ENCODE measurements around the gene MCUR1.
A peak's percentile ranks its signal among the peaks of the same experiment; 100 is the strongest.
"Not testable (repeated sequence)": the region's sequence is repeated elsewhere in the genome, so short reads cannot be mapped to it uniquely, and the experiment has no call there.

Gene MCUR1

DNA sequence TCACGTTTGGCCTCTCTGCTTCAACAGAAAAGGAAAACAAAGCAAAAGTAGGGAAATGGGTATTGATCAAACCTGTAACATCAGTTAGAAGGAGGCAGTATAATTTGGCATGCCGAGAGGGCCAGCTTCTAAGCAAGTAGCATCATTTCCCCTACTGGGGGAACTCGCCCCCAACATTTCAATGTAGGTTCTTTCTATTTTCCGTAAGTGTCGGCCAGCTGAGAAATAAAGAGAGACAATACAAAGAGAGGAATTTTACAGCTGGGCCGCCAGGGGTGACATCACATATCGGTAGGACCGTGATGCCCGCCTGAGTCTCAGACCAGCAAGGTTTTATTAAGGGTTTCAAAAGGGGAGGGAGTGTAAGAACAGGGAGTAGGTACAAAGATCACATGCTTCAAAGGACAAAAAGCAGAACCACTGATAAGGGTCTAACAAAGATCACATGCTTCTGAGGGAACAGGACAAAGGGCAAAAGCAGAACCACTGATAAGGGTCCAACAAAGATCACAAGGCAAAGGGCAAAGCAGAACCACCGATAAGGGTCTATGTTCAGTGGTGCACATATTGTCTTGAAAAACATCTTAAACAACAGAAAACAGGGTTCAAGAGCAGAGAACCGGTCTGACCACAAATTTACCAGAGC, 14.4 kb upstream of the MCUR1 start:
- not testable (repeated sequence) for DNase-seq

DNA sequence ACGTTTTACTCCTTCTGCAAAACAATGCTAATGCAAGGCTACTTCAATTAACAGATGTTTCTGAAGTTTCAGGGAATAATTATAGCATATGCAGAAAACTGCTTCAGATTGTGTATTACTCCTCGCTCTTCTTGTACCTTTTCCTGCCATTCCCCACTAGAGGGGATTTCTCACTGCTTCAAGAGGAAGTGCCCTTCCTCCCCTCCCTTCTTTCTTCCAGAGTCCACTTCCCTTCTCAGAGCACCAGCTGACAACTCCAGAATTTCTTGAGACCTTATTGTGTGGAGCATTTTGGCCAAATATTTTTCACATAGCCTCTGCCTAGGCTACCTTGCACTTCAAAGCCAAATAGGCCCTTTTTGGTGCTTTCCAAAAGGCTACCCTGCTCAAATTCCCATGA, 12.7 kb upstream of the MCUR1 start:
- DNase-seq = no peak

DNA sequence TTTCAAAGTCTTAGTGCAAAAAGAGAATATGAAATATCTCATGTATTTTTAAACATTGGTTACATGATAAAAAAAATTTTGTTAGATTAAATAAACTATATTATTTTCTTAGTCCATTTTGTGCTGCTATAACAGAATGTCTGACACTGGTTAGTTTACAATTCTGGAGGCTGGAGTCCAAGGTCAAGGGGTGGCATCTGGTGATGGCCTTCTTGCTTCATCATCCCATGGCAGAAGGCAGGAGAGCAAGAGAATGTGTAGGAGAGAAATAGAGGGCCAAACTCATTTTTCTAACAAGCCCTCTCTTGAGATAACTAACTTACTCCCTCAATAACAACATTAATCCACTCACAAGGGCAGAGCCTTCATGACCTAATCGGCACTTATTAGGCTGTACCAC, 11.5 kb upstream of the MCUR1 start:
- DNase-seq = no peak

DNA sequence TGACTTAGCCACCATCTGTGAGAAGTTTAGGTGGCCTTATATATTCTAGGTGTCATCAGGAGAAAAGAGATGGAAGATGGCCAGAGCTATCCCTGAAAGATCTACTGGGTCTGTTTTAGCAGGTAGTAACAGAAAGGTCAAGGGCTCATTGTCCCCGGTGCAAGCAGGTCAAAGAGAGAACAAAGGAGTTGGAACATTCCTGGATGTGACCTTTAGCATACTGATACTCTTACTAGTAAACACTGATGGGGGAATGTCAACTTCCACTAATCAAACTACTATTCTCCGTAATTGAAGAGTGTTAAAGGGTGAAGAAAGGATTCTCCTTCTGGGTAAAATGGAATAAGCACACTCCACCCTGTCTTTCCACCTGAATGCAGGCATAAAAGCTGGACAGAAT, 4.0 kb upstream of the MCUR1 start:
- DNase-seq = no peak

DNA sequence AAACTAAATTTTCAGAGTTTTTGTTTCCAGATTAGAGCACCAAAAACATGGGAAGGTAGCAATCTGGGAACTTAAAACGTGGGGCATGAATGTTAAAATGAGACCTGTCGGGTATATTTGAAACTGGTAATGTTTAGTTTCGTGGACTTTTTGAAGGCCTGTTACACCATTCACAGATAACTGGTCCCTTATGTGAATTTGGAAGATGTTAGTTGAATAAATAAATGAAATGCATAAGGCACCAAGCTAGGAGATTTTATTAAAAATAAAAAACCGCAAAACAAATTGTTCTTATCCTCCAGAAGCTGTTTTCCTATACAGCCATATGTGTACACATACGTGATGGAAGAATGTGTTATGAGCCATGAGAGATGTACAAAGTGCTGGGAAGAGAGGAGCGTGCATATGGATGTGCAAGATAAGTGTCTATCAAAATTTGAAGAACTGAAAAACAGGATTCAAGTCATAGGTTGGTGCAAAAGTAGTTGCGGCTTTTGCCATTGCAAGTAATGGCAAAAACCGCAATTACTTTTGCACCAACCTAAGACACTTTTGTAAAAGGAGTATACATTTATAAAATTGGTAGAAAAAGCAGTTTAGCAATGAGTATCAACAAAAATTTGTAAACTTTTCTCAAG, 700 bp upstream of the MCUR1 start:
- DNase-seq = no peak

DNA sequence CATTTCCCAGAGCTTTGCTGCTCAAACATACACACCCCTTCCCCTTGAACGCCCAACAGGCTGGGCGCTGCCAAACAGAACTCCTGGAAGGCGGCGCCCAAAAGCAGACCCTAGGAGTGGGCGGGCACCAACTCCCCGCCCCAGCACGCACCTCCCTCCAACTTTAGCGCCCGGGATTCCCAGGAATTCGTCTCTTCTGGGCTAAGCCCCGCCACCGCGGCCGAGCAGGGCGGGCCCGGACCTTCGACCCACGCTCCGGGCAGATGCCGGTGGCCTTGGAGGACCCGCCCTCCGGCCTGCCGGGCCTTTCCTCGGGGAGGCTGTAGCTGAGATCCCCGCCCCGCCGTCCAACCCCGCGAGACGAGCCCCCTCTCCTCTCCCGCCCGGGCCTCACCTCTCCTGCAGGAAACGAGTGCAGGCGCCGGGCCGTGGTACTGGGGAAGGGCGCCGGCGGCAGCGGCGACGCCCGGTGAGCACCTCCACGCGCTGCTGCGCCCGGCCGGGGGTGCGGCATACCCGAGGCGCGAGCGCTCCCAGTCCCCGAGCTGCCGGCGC, 659 bp downstream of the MCUR1 start:
- DNase-seq = peak; percentile 26

DNA sequence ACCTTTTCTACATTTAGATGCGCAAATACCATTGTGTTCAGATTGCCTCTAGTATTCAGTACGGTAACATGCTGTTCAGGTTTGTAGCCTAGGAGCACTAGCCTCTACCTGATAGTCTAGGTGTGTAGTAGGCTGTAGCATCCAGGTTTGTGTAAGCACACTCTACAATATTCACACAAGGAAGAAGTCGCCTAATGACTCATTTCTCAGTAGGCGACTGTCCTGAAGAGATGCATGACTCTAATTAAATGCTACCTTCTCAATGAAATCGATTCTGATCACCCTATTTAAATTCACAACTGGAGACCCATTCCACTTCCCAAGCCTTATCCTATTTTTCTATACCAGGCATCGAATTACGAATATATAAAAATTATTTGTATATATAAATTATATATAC, 1.3 kb downstream of the MCUR1 start:
- DNase-seq = no peak

DNA sequence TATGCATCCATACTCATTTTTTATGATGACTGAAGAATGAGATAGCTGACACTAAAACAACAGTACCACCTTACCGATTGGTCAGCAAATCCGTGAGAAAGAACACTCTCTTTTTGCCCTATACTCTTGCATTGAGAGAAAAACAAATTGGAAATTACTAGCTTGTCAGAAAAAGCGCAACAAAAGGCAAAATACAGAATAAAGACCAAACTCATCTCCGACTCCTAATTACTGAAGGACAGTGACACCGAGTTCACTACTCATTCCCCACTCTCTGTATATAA, 2.1 kb downstream of the MCUR1 start:
- DNase-seq = no peak

DNA sequence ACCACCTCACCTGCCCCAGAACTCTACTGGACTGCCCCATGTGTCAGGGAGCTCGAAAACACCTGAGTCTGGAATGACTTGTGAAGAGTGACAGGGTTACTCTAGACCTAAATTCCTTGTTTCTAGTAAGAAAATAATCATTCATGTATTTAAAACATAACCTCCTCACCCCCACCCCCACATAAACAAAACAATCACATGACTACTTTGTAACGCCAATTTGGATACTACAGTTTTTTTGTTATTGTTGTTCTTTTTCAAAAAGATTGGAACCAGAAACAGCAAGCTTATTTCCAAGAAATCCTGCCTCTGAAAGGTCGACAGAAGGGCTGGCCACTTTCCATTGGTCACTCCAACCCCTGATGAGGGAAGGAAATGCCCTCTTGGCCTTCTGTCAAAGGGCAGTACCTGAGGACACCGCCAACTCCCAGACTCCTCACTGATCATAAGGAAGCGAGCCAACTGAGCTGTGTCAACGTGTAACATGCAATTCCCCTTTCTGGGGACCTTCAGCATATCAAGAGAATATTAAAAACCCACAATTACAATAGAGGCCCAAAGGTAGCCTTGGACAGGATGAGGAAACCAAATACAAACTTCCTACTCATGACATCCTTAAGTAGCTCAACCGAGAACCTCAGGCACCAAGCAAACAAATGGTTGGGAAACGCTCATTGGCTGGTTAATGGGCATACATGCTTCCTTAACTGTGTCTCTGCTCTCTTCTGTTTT, 2.6 kb downstream of the MCUR1 start:
- no peak for DNase-seq

DNA sequence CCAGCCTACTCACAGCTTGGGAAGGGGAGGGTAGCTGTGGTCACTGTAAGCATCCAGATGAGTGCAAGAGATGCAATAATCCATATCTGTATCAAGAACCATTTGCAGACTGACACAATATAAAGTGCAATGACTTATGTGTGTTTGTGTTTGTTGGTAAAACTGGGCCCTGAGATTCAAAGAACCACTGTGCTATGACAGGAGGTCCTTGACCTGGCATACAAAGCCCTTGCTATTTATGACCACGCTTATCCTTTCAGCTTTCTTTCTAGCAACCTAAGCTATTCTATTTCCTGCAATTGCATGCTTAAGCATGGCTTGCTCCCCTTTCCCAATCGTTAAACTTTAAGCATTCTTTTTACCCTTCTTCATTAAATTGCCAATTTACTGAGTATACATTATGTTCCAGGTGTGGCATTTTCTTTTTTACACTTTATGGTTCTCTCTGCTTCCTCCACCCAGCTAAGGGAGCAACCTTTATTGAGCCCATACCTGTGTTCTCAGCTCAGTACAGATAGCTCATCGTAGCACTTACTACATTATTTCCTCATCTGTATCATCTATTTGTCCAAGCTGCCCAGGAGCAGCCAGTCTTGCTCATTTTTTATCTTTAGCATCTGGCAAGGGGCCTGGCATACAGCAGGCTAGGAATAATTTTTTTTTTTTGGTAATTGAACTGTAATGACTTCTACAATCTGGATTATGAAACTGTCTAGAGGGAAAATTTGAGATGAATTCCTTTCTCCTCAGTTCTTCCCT, 3.5 kb downstream of the MCUR1 start:
- no peak for DNase-seq

DNA sequence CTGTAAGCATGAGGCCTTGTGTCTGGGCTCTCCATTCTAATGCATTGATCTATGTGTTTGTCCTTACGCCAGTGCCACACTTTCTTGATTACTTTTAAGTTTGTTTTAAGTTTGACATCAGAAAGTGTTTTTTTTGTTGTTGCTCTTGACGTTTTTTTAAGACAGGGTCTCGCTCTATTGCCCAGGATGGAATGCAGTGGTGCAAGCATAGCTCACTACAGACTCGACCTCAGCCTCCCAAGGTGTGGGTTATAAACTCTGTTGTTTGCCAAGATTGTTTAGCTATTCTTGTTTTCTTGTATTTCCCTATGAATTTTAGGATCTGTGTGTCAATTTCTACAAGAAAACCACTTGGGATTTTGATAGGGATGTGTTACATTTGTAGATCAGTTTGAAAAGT, 5.6 kb downstream of the MCUR1 start:
- no peak for DNase-seq

DNA sequence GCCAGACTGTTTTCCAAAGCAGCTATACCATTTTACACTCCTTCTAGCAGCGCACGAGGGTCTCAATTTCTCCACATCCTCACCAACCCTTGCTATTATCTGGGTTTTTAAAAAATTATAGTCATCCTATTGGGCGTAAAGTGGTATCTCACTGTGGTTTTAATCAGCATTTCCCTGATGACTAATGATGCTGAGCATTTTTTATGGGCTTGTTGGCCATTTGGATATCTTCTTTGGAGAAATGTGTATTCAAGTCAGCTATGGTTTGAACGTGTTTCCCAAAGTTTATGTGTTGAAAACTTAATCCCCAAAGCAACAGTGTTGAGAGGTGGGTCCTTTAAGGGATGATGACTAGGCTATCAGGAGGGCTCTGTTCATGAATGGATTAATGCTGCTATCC, 6.7 kb downstream of the MCUR1 start:
- DNase-seq = no peak

DNA sequence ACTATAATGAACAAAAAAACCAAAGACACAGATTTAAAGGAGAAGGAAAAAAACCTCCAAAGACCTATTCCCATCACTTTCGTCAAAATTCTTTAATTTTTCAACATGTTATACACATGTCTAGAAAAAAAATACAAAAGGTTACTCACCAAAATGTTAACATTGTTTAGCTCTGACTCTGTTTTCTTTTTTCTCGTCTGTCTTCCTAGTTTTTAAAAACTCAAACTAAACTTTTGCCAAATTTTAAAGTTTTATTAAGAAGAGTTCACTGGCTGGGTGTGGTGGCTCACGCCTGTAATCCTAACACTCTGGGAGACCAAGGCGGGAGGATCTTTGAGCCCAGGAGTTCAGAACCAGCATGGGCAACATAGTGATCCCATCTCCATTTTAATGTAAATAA, 10.8 kb downstream of the MCUR1 start:
- no peak for DNase-seq

DNA sequence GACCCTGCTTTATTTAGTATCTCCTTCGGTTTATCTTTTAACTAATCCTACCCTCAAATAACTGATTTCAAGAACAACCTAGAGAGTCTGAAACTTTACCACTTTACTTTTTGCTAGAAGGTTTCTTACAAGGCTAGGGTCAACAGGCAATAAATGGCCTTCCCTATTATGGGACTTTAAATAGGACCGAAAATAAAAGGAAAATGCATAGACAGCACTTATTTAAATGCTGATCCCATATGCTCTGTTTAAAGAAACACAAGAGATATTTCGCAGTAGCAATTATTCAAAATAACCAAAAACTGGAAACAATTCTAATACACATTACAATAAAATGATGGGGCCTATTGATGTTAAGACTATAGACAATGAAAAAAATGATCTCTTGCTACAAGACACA, 13.7 kb downstream of the MCUR1 start:
- no peak for DNase-seq

DNA sequence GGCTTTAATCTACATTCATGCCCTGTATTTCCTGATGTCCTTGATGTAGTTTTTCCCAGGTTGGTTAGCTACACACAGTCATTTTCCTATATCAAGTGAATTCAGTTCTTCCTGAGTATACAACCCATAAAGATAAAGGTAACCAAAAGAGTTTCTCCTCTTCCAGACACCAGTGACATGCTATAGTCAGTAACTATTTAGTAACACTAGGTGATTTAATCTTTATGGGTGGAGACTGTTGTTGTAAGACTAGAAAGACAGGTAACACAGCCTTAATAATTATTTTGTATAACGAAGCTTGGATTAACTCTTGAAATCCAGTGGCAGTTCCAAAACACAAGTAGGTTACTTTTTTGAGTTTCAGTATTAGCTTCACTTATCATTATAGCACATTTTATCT, 17.6 kb downstream of the MCUR1 start:
- DNase-seq = no peak

DNA sequence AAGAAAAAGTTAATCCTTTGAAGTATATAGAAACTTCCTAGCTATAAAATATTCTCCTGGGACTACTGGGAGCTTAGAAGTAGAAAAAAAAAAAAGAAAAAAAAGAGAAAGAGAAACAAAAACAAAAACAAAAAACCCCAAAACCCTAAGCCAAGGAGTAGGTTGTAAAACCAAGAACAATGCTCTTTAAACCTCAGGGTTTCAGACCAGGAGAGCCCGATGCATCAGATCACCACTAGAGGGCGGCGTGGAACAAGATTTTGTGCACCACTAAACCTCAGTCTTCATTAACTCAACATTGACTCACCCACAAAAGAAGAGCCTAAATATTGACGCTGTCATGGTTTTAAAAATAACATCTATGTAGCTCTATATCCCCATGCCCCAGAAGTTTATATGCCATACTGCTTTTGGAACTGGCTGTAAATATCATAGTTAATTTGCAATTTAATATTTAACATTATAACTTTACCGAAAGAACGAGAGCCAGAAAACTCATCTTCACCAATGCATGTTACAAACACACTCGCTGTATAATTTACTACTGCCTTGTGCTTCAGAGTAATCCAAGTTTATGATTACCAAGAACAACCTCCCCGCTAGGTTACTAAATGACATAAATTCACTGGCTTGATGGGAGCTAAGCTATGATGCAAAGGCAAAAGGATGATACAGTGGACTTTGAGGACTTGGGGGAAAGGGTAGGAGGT, 19.2 kb downstream of the MCUR1 start:
- peak; percentile 28 for DNase-seq

DNA sequence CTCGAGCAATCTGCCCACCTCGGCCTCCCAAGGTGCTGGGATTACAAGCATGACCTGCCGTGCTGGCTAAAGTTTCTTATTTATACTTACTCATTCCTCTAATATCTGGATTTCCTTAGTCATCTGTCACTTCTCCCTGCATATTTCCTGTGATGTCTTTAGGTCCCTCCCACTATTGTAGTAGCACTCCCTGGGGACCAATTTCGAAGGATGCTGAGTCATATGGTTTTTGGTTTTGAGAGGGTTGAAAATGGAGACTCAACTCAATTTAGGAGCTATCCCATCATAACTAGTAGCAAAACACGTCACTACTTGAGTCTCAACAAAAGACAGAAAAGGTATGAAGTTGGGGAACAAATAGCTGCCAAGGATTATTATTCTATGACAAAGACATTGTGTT, 20.2 kb downstream of the MCUR1 start:
- no peak for DNase-seq

DNA sequence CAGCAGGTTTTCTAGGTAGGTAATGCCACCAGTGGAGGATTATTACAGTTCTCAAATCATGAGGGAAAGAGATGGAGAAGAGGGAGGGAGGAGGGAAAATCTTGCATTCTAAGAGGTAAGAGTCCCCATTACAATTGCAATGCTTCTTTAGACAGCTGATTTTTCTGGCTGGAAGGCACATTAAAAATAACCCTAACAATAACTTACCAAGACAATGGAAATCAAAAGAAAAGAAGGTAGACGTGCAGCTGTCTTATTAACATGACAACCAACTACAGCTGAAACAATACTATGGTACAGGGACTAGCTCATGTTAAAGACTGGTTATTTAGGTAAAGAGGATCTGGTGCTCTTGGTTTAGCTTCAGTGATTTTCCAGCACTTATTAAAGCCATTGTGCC, 24.6 kb downstream of the MCUR1 start:
- DNase-seq = no peak

DNA sequence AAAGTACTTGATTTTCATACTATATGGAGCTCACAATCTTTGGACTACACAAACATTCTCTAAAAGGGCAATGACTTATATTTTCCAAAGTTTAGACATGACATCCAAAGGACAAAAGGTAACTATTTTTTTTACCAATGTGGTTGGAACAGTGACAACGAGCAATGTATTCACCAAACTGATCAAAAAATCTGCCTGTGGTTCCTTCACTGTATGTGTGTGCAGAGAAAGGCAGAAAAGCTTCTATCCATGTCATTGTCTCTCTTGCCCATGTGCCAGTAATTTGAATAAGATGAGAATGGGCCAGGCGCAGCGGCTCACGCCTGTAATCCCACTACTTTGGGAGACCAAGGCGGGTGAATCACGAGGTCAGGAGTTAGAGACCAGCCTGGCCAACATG, 25.5 kb downstream of the MCUR1 start:
- no peak for DNase-seq

DNA sequence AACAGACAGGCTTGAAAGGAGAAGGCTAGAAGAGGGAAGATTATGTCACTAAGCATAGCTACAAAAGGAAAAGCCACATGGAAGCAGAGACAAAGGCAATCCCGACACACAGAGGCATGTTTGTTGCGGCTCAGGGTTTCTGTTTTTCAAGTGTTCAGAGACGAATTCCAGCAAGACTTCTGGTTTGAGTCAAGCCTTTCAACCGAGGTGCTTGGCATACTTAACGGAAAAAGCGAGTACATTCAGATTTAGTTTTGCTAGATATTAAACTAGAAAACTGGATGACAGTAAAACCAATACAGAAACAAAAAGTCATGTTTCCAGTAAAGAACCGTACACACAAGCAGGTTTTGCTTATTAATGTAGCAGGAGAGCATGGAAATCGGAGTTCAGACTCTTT, 27.2 kb downstream of the MCUR1 start:
- DNase-seq = no peak

DNA sequence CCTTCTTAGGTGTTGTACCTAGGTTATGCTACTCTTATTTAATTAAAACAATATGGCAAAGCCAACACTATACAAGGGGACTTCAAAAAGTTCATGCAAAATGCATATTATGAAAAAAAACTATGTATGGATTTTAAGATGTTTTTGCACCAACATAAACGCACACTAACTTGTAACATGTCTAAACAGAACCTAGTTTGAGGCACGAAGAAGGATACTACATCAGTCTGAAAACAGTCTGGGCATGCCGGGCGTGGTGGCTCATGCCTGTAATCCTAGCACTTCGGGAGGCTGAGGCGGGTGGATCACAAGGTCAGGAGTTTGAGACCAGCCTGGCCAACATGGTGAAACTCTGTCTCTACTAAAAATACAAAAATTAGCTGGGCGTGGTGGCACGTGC, 34.2 kb downstream of the MCUR1 start:
- DNase-seq = not testable (repeated sequence)

DNA sequence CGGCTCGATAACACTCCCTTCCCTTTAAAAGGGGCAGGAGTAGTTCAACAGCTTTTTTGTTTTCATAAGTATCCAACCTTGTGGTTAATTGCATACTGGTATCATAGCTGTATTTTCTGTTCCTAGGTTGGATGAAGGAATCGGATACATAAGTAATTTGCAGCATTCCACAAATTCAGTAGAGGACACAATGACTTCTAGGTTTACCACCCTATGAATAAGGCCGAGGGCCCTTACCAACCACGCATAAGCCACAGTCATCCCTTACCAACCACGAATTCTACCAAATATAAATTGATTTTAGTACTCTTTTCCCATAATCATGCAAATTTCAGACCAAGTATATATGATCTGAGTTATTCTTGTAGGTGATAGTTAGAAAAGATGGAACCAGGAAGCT, 36.3 kb downstream of the MCUR1 start:
- no peak for DNase-seq

DNA sequence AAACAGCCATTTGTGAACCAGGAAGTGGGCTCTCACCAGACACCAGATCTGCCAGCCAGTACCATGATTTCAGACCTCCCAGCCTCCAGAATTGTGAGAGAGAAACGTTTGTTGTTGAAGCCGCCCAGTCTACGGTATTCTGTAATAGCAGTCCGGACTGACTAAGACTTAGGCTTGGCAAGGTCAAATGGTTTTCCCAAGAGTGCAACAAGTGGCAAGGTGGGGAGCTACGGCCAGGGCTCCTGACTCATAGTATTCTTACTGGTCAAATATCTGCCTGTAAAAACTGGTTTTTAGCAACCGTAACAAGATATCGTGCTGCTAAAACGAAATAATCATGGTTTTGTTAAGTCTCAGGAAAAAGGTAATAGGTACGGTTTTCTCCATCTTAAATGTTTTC, 37.8 kb downstream of the MCUR1 start:
- DNase-seq = no peak

Measured in NCI-H1092 (cell line).